ENCODE data around the gene NEU2. TPM values are rescaled to one million over a fixed set of nuclear protein-coding genes. Genes with fewer than 3 reads are reported as not detected.

The NEU2 gene
- total and polyA plus RNA-seq, 2 of the 4 experiments (the other 2 are of a cell fraction), result not detected

DNA sequence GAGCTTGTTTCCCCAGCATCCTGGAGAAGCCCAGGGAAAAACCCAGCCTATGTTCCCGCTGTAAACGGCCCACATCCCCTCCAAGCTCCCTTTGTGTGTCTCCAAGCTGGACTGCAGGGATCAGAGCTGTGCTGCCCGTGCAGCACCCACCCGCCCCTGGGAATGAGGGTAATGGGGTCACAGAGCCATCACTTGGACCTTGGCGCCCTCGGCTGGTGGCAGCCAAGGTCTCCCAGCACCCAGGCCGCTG, 27.0 kb downstream of the NEU2 start:
- dilution Hi-C loops (cut with HindIII; ENCODE audit: low sequenced_read_pairs, unreplicated experiment), result no loop called here
- CTCF ChIA-PET, result no interaction called here
- no peak for ATAC-seq (ENCODE audit: low read depth)

More for the DNA sequence above, 27.0 kb downstream of the NEU2 start:
- BruUV-seq (replicated peaks), result no TSS peak
- no peak overlapping the region for H3K4me3 ChIP-seq (ENCODE audit: insufficient read depth, low read depth, low read length)
- H3K4me2 ChIP-seq (ENCODE audit: low read depth, low read length), result no peak overlapping the region
- H4K20me1 ChIP-seq (ENCODE audit: insufficient read depth, low read length), result no peaks in the 10 kb centered on the region
- H2BK15ac ChIP-seq (ENCODE audit: low read depth, low read length), result no peak overlapping the region
- H3K56ac ChIP-seq (ENCODE audit: extremely low read depth, insufficient read depth, low read length), result no peak overlapping the region
- no peak overlapping the region for H3K23ac ChIP-seq (ENCODE audit: low read depth, low read length)
- no peak overlapping the region for H2AK9ac ChIP-seq (replicated peaks; ENCODE audit: low read depth, low read length, poor library complexity)
- no peak overlapping the region for H2AFZ ChIP-seq (replicated peaks; ENCODE audit: low read length, poor library complexity)
- no peak overlapping the region for H3K27ac ChIP-seq (ENCODE audit: insufficient read depth, low read length)
- no peak overlapping the region for H2BK120ac ChIP-seq (ENCODE audit: low read depth, low read length)
- WGBS, 2 experiments (ENCODE audit: extremely low coverage in 2 of 2, insufficient read length in 1 of 2), result no CpG with 5 or more reads among the region's 7 CpGs
- no peak overlapping the region for H4K8ac ChIP-seq (ENCODE audit: low read depth in 2 of 2, low read length in 2 of 2)
- no peak overlapping the region for H2BK5ac ChIP-seq (ENCODE audit: low read depth, low read length, poor library complexity, severe bottlenecking)
- no peaks in the 10 kb centered on the region for H3K9me1 ChIP-seq (ENCODE audit: insufficient read depth, low read length)
- no peak for DNase-seq
- H3K79me1 ChIP-seq (ENCODE audit: low read depth in 1 of 2, low read length in 2 of 2), result no peaks in the 10 kb centered on the region
- POLR2A ChIA-PET (ENCODE audit: unreplicated experiment), result no interaction called here
- no peak overlapping the region for H2AK5ac ChIP-seq (ENCODE audit: low read depth, low read length)
- in situ Hi-C loops (cut with MboI; ENCODE audit: low sequenced_read_pairs) (loop anchor here (10.0 kb wide), 1 partner anchor 205 kb away; no protein-coding TSS in a partner anchor), intact Hi-C loops (cut with micrococcal nuclease) (no loop called here)
- peaks cover 6% of the 10 kb centered on the region for H3K27me3 ChIP-seq (ENCODE audit: control insufficient read depth, insufficient read depth, low read length)
- H3K14ac ChIP-seq (replicated peaks; ENCODE audit: low read depth, low read length), result no peak overlapping the region
- H3K9me3 ChIP-seq (ENCODE audit: control insufficient read depth, insufficient read depth, low read length), result no peaks in the 10 kb centered on the region
- no peak overlapping the region for H3K4ac ChIP-seq (ENCODE audit: low read depth, low read length)
- no peak for TF ChIP-seq FOS (IDR thresholded peaks at IDR 0.05; ENCODE audit: low read depth, low read length)
- TF ChIP-seq BHLHE40 (IDR thresholded peaks at IDR 0.05; ENCODE audit: low read depth, low read length), result no peak
- TF ChIP-seq RAD21 (IDR thresholded peaks at IDR 0.05; ENCODE audit: low read length), result no peak
- TF ChIP-seq MXI1 (IDR thresholded peaks at IDR 0.05; ENCODE audit: borderline replicate concordance, low read depth, low read length), result no peak
- TF ChIP-seq MAZ (IDR thresholded peaks at IDR 0.05; ENCODE audit: borderline replicate concordance, low read depth, low read length), result no peak
- TF ChIP-seq SMC3 (IDR thresholded peaks at IDR 0.05; ENCODE audit: low read depth, low read length), result no peak
- TF ChIP-seq MAFK (IDR thresholded peaks at IDR 0.05; ENCODE audit: low read depth, low read length), result no peak
- TF ChIP-seq CEBPB (IDR thresholded peaks at IDR 0.05; ENCODE audit: low read depth, low read length), result no peak
- no peak for TF ChIP-seq NFE2L2 (IDR thresholded peaks at IDR 0.05; ENCODE audit: low read depth, low read length)
- no peak for TF ChIP-seq RFX5 (IDR thresholded peaks at IDR 0.05; ENCODE audit: low read depth, low read length)
- no peak for TF ChIP-seq POLR2A (IDR thresholded peaks at IDR 0.05; ENCODE audit: low read depth, low read length)
- no peak overlapping the region for H4K91ac ChIP-seq (ENCODE audit: insufficient read depth, low read depth, low read length)
- no peak overlapping the region for H2BK20ac ChIP-seq (ENCODE audit: low read depth, low read length)
- peaks cover 4% of the 10 kb centered on the region; the same call in 1 of the 2 replicates for H3K4me1 ChIP-seq (ENCODE audit: control insufficient read depth, insufficient read depth, low read length)
- H4K5ac ChIP-seq (ENCODE audit: low read depth, low read length), result no peak overlapping the region
- no peak overlapping the region for H3K18ac ChIP-seq (ENCODE audit: low read depth, low read length)
- H3K9ac ChIP-seq (ENCODE audit: low read depth, low read length), result no peak overlapping the region
- H3K36me3 ChIP-seq (ENCODE audit: control insufficient read depth, insufficient read depth, low read length), result no peaks in the 10 kb centered on the region

Data from IMR-90 (cell line).